ENCODE results near the gene C3orf18. TPM values are rescaled to one million over a fixed set of nuclear protein-coding genes. Genes with fewer than 3 reads are reported as not detected.

C3orf18 gene
- polyA plus RNA-seq, 1 donor (not counting 4 experiments of a cell fraction or from before 2014, with no cell fraction given), result 1.4 TPM

GRCh38 chr3:50599115-50599715 is 31.7 kb upstream of the C3orf18 start:
- dilution Hi-C loops (cut with MboI; ENCODE audit: extremely low pct_ligation_motif_present, low sequenced_read_pairs), result no loop called here
- H3K79me2 ChIP-seq (ENCODE audit: control insufficient read depth, insufficient read depth, low read length), result no peaks in the 10 kb centered on the region

DNA sequence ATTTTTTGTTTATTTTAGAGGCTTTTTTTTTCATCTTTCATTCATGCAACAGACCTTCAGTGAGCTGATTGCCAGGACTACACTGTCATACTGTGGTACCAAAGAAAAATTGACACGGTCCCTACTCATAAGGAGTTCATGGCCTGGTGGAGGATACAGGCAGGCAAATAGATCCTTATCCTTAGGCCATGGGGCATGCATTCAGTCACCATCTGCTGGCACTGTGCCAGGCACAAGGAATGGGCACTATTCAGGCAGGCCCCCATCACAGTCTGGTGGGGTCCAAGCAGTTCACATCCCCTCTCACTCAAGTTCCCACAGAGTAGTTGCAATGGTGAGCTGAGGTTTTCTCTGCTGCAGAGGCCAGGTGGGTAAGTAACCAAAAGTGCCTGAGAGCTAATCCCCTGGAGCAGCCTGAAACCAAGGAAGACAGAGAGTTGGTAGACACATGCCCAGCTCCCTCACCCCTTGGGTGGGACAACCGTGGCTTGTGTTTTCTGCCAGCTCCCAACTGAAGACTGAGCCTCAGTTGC is 26.8 kb upstream of the C3orf18 start:
- dilution Hi-C loops (cut with MboI; ENCODE audit: extremely low pct_ligation_motif_present, low sequenced_read_pairs), result no loop called here

More at GRCh38 chr3:50599115-50599715, 31.7 kb upstream of the C3orf18 start:
- Histone ChIP-seq H3K27me3 (ENCODE audit: control insufficient read depth, extremely low read depth, insufficient read depth, low read length) (no peaks in the 10 kb centered on the region), H3K9me1 (ENCODE audit: control insufficient read depth, extremely low read depth, insufficient read depth, low read length) (no peaks in the 10 kb centered on the region), H3K36me3 (ENCODE audit: control insufficient read depth in 2 of 2, extremely low read depth in 1 of 2, insufficient read depth in 2 of 2, low read length in 2 of 2) (no peaks in the 10 kb centered on the region), H2AFZ (ENCODE audit: control insufficient read depth, low read length) (no peak overlapping the region), H4K20me1 (ENCODE audit: control insufficient read depth, extremely low read depth, insufficient read depth, low read length) (no peaks in the 10 kb centered on the region), H3K4me2 (ENCODE audit: control insufficient read depth, extremely low read depth, insufficient read depth, low read depth, low read length) (no peak overlapping the region), H3K27ac (ENCODE audit: control insufficient read depth, insufficient read depth, low read length) (no peak overlapping the region), H3K4me3 (ENCODE audit: control insufficient read depth in 2 of 3, extremely low read depth in 1 of 3, insufficient read depth in 2 of 3, low read depth in 1 of 3, low read length in 3 of 3) (no peak overlapping the region), H3K9me3 (ENCODE audit: control insufficient read depth, low read depth, low read length) (no peaks in the 10 kb centered on the region), H3K4me1 (ENCODE audit: control insufficient read depth, extremely low read depth, insufficient read depth, low read length) (peaks cover 33% of the 10 kb centered on the region), H3K9ac (ENCODE audit: control insufficient read depth, extremely low read depth, insufficient read depth, low read length) (no peak overlapping the region)
- DNase-seq (ENCODE audit: low read depth, low spot score), result no peak
- no peak for FAIRE-seq
- TF ChIP-seq EZH2 (IDR thresholded peaks at IDR 0.05; ENCODE audit: low read length) (no peak), CTCF (optimal IDR thresholded peaks at IDR 0.05 in 1 of 3, IDR thresholded peaks at IDR 0.05 in 1 of 3, conservative IDR thresholded peaks at IDR 0.05 in 1 of 3; ENCODE audit: extremely low read depth in 1 of 3, insufficient read depth in 2 of 3, low read length in 3 of 3) (no peak)

More for the DNA sequence above, 26.8 kb upstream of the C3orf18 start:
- H3K4me3 ChIP-seq (ENCODE audit: control insufficient read depth in 2 of 3, extremely low read depth in 1 of 3, insufficient read depth in 2 of 3, low read depth in 1 of 3, low read length in 3 of 3), result no peak overlapping the region
- no peak overlapping the region for H3K4me2 ChIP-seq (ENCODE audit: control insufficient read depth, extremely low read depth, insufficient read depth, low read depth, low read length)
- no peaks in the 10 kb centered on the region for H3K9me3 ChIP-seq (ENCODE audit: control insufficient read depth, low read depth, low read length)
- no peak for FAIRE-seq
- no peak overlapping the region for H3K27ac ChIP-seq (ENCODE audit: control insufficient read depth, insufficient read depth, low read length)
- no peak for DNase-seq (ENCODE audit: low read depth, low spot score)
- H3K9me1 ChIP-seq (ENCODE audit: control insufficient read depth, extremely low read depth, insufficient read depth, low read length), result no peaks in the 10 kb centered on the region
- H3K9ac ChIP-seq (ENCODE audit: control insufficient read depth, extremely low read depth, insufficient read depth, low read length), result no peak overlapping the region
- no peaks in the 10 kb centered on the region for H3K79me2 ChIP-seq (ENCODE audit: control insufficient read depth, insufficient read depth, low read length)
- TF ChIP-seq CTCF (optimal IDR thresholded peaks at IDR 0.05 in 1 of 3, IDR thresholded peaks at IDR 0.05 in 1 of 3, conservative IDR thresholded peaks at IDR 0.05 in 1 of 3; ENCODE audit: extremely low read depth in 1 of 3, insufficient read depth in 2 of 3, low read length in 3 of 3) (no peak), EZH2 (IDR thresholded peaks at IDR 0.05; ENCODE audit: low read length) (no peak)
- no peak overlapping the region for H2AFZ ChIP-seq (ENCODE audit: control insufficient read depth, low read length)
- no peaks in the 10 kb centered on the region for H3K27me3 ChIP-seq (ENCODE audit: control insufficient read depth, extremely low read depth, insufficient read depth, low read length)
- no peaks in the 10 kb centered on the region for H3K36me3 ChIP-seq (ENCODE audit: control insufficient read depth in 2 of 2, extremely low read depth in 1 of 2, insufficient read depth in 2 of 2, low read length in 2 of 2)
- peaks cover 24% of the 10 kb centered on the region for H3K4me1 ChIP-seq (ENCODE audit: control insufficient read depth, extremely low read depth, insufficient read depth, low read length)
- no peaks in the 10 kb centered on the region for H4K20me1 ChIP-seq (ENCODE audit: control insufficient read depth, extremely low read depth, insufficient read depth, low read length)

Measured in keratinocyte (primary cell).